ENCODE data around the gene MAN1C1. TPM values are rescaled to one million over a fixed set of nuclear protein-coding genes. Genes with fewer than 3 reads are reported as not detected.

The MAN1C1 gene
- total RNA-seq, 1 experiment from 2014 or later, result 9.3 TPM

- no peak for TF ChIP-seq CTCF (conservative IDR thresholded peaks at IDR 0.05)
- Histone ChIP-seq H4K8ac (replicated peaks; ENCODE audit: insufficient read length, low read depth, low read length) (no peak overlapping the region), H3K4me1 (ENCODE audit: insufficient read depth, low read length) (no peaks in the 10 kb centered on the region), H3K4me2 (ENCODE audit: insufficient read depth, insufficient read length, low read length) (no peak overlapping the region), H3T11ph (ENCODE audit: low read length) (no peak overlapping the region), H3K27me3 (ENCODE audit: insufficient read depth, low read length) (no peaks in the 10 kb centered on the region), H2BK5ac (ENCODE audit: insufficient read length, low read length) (no peak overlapping the region), H2BK15ac (ENCODE audit: low read depth, low read length) (no peak overlapping the region), H3K79me2 (ENCODE audit: insufficient read depth, low read length) (no peaks in the 10 kb centered on the region), H3K27ac (ENCODE audit: insufficient read length, low read depth, low read length) (no peak overlapping the region), H3K18ac (ENCODE audit: insufficient read length, low read depth, low read length) (no peak overlapping the region), H2BK120ac (ENCODE audit: low read depth, low read length, poor library complexity, severe bottlenecking) (no peak overlapping the region), H3K4ac (ENCODE audit: low read depth, low read length) (no peak overlapping the region), H3K79me1 (ENCODE audit: insufficient read depth, low read depth, low read length, poor library complexity, severe bottlenecking) (no peaks in the 10 kb centered on the region), H3K9ac (ENCODE audit: extremely low read depth, insufficient read length, low read length) (no peak overlapping the region), H3K56ac (ENCODE audit: insufficient read length, low read depth, low read length) (no peak overlapping the region), H3K9me3 (ENCODE audit: control insufficient read depth, low read depth, low read length) (no peaks in the 10 kb centered on the region), H2AK5ac (ENCODE audit: insufficient read length, low read length) (no peak overlapping the region), H4K5ac (ENCODE audit: insufficient read length, low read depth, low read length) (no peak overlapping the region), H2AFZ (ENCODE audit: low read length) (no peak overlapping the region), H2BK12ac (ENCODE audit: insufficient read length, low read depth, low read length) (no peak overlapping the region), H3K23me2 (ENCODE audit: insufficient read length, low read depth, low read length, poor library complexity, severe bottlenecking) (no peaks in the 10 kb centered on the region), H3K23ac (ENCODE audit: insufficient read length, low read depth, low read length) (no peak overlapping the region), H4K91ac (ENCODE audit: insufficient read length, low read depth, low read length) (no peak overlapping the region), H4K20me1 (ENCODE audit: control insufficient read depth, insufficient read depth, insufficient read length) (no peaks in the 10 kb centered on the region), H3K14ac (ENCODE audit: insufficient read depth, low read length) (no peak overlapping the region), H2BK20ac (ENCODE audit: low read depth, low read length, poor library complexity, severe bottlenecking) (no peak overlapping the region)
- no peak for DNase-seq
- Mint-ChIP-seq H3K27ac (no peak overlapping the region), H3K27me3 (ENCODE audit: low read depth) (peaks cover 1% of the 10 kb centered on the region), H3K4me3 (no peak overlapping the region), H3K36me3 (ENCODE audit: insufficient read depth in 1 of 3, low read depth in 3 of 3) (no peaks in the 10 kb centered on the region; a peak in 2 of 7 replicates), H3K9me3 (no peaks in the 10 kb centered on the region), H3K4me1 (peaks cover 49 to 54% of the 10 kb centered on the region in 2 experiments)
- no CpG with 5 or more reads among the region's 6 CpGs for WGBS (ENCODE audit: extremely low coverage, insufficient read length, low lambda C conversion rate)
Observed at GRCh38 chr1:25571522-25571970, 45.0 kb upstream of the MAN1C1 start.
